GM21737 (cell line): ENCODE measurements around the gene PSMA7.

Experiments
- ATAC-seq: cut with Tn5 transposase; IDR thresholded peaks from one replicate; pipeline ENCODE4 v1.9.1; 2021; ENCODE audit warnings: mild to moderate bottlenecking, moderate library complexity; ENCODE audit not compliant: unreplicated experiment

PSMA7 gene

DNA sequence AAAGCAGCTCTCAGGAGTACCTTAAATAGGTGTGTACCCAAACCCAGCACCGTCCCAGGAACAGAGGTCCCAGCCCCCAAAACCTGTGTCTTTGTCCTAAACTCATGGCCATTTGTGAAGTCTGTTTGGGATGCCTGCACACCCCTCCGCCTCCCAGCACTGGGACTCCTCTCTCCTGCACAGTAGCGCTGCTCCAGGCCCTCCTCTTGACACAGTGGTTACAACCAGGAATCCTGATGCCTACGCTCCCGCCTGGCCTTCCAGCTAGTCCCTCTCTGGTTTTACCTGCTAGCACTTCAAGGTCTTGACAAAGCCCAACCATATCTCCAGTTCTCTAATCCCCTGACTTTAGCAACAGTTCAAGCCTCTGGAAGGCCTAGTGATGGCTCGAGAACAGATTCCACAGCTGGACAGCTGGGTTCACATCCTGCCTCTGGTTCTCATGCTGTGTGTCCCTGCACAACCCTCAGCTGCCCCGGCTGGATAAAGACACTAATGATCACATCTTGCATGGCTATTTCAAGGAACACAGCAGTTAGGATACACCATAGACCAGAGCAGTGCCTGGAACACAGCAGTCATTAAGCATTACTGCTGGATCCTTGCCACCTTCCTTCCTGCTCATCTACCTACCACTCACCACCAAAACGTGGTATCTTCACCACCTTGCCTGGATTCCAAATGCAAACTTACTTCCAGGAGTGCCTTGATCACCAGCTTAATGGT, 5.6 kb downstream of the PSMA7 start:
- no peak for ATAC-seq

DNA sequence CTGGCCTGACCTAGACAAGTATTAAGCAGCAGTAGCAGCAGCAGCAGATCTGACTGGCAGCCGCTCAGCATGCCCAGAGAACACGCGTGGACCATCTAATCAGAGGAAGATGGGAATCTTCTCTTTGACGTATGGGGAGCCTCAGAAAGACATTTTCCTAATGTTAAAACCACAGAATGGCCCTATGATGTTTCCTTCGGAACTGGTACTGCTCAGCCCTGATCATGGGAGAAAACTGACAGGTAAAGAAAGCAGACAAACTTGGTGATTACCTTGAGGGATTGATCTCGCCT, 6.2 kb downstream of the PSMA7 start:
- no peak for ATAC-seq

DNA sequence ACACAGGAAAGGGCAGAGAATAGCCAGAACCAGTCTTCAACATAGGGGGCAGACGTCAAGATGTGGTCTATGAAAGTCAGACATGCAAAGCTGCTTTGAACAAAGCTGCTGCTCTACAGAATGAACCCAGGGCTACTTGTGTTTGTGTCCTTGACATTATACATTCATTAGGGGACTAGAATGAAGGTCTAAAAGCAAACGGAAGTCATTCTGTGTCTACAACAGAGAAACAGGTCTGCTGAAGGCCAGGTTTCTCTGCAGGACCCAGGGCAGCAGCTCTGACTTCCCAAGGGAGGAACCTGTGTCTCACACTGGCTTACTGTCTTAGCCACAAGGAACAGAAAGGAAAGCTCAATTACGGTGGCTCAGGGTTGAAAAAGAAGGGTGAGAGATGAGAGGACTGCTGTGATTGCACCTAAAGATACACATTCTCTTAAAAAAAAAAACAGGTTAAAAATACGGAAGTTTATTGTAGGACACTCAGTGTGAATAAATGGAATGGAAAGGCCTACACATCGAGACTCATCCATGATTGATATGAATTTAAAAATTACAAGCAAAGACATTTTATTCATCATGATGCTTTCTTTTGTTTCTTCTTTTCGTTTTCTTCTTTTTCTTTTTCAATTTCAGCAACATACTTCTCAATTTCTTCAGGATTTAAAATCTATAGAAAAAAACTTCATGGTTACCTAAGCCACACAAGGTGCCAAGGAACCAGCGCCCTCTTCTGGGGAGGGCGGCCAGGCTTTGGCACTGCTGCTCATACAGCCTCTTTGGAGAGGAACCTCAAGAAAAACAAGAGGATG, 6.7 kb downstream of the PSMA7 start:
- no peak for ATAC-seq

DNA sequence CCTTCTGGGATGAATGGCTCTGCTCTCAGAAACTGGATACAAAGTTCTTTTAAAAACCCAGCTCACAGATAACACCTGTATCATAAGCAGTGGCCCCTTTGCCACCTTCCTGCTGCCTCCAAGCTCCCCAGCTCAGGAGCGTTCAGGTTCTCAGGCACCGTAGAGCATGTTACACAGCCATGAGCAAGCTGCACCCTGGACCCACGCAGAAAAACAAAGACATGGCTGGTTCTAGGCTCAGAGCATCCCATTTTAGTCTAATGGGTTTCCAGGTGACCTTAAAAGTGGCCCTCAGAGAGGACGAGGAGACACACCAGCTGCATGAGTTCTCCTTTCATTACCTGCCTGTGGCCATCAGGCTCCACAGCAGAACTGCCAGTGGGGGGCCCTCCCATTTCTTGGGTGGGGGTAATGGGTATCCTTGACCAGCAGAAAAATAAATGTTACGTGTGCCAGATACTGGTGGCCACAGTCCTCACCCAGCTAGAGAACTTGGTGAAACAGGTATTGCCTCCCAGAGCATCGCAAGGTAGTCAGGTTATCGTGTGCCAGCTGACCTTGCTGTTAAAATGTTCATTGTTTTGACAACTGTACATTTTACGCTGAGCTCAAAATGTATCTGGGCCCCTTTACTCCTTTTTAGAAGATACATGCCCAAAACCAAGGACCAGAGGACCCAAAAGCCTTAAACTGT, 7.5 kb downstream of the PSMA7 start:
- no peak for ATAC-seq

DNA sequence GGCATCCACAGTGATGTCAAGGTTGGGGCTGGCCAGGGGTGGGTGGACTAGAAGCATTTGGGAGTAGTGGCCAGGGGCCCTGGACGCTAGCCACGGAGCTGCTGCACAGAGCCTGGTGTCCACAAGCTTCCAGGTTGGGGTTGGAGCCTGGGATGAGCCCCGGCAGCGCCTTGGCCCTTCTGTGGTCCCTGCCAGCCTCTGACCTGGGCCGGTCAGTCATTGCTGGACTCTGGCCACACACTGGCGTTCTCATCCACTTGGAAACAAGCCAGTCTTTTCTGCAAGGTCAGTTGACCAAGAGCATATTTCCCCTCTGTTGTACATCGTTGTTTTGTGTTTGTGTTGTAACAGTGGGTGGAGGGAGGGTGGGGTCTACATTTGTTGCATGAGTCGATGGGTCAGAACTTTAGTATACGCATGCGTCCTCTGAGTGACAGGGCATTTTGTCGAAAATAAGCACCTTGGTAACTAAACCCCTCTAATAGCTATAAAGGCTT, 8.4 kb downstream of the PSMA7 start:
- ATAC-seq: no peak

DNA sequence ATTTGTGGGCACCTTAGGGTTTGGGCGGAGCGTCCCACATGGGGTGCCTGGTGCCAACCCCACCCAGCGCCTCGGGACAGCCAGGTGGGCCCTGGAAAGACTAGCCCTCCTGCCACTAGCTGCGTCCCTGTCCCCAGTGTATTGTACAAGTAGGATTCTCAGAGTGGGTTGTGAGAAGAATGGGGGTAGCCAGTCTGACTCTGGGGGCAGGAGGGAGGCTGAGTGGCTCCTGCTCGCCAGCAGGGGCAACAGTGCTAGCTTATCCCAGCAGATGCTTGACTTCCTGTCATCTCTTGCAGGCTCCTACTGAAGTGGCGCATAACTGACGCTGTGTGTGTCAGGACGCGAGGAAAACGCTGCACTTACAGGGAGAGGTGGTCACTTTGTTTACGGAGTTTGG, 9.3 kb downstream of the PSMA7 start:
- ATAC-seq: no peak

DNA sequence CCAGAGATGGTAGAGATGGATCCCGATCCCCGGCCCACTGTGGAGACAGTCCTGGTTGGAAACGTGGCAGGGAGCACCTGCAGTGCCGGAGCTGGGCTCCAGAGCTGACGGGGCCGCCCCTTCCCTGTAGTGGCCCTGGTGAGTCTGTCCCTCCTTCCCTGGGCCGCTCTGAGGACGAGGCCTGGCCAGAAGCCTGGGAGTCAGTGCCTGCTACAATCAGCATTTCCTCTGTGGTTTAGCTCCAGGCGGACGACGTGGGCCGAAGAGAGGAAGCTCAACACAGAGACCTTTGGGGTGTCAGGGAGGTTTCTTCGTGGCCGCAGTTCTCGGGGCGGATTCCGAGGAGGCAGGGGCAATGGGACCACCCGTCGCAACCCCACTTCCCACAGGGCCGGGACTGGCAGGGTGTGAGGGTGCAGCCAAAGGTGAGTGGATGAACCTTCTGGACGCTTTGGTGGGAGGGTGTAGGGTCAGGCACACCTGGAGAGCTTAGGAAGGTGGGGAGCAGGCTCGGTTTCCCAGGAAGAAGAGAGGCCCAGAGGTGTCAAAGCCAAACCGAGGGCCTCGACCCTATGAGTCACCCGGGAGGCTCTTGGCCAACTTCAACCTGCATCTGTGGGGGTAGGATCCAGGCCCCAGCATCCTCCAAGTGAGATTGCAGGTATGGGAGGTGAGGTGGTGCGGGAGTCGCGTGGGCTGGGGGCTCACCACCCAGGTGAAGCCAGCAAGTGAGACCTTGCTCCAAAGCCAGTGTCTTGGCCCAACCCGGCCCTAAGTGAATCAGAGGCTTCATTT, 9.9 kb downstream of the PSMA7 start:
- ATAC-seq: no peak

DNA sequence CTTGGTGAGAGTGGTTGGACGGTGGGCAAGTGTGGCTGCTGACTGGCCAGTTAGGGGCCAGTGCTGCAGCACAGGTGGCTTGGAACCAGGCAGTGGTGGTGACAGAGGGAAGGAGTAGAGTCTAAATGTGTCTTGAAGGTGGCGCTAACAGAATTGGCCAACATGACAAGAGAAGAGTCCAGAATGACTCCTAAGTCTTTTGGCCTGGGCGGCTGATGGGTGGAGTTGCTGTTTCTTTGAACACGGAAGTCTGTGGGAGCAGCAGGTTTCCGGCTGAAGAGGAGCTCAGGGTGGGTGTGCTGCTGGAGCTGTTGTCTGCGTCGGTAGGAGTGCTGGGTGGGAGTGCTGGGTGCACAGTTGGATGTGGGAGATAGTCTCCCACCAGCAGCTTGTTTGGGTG, 10.8 kb downstream of the PSMA7 start:
- no peak for ATAC-seq

DNA sequence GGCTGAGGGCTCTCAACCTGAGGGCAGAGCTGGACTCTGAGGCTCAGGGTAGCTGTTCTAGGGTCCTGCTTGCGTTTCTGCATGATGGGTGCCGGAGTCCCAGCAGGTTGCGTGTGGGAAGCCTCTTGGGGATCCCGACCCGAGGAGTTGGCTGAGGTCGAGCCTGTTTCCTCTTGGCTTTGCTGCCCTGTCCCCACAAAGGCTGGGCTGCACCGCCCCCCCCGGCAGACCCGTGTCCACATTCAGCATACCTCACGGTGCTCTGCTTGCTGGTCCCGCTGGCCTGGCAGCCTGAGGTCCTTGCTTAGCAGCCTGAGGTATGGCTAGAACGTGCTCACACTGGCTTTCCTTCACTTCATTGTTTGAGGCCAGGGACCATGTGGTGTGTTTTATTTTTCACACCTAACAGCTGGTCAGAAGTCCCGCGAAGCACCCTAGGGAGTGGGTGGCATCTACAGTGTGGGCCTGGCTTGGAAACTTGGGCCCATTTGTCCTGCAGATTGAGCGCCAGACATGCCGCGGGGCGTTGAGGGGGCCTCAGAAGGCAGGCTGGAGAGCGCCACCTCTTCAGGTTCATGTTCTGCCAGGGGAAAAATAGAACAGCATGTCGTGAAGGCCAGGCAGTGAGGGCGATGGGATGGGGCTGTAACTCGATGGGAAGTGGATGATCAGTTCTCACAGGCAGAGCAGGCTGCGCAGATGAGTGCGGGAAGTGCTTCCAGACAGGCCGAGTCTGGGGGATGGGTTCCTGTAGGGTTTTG, 11.5 kb downstream of the PSMA7 start:
- no peak for ATAC-seq

DNA sequence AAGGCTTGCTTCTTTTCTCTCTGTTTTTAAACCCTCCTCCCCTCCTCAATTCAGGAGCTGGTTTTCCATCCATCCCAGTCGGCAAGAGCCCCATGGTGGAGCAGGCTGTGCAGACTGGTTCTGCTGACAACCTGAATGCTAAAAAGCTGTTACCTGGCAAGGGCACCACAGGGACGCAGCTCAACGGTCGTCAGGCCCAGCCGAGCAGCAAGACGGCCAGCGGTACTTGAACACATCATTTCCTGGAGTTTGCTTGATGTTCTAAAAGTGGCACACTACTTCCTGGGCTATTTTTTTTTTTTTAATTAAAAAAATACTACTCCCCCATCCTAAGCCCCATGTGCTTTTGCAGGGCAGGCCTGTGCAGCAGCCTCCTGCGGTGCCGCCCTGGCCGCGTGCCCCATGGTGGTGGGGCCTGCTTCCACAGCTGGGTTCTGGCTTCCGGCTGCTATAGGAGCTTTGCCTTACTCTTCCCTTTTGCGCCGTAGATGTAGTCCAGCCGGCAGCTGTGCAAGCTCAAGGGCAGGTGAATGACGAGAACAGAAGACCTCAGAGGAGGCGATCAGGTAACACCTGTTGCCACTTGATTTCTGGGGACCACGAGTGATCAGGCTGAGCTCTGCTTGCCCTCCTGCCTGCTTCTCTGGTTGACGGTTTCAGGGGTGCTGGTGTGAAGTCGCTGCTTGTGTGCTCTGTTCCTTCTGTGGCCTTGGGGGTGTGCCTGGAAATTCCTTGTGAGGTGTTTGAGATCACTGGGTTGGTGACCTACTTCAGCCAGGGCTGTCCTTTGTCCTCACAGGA, 13.3 kb downstream of the PSMA7 start:
- ATAC-seq: no peak

DNA sequence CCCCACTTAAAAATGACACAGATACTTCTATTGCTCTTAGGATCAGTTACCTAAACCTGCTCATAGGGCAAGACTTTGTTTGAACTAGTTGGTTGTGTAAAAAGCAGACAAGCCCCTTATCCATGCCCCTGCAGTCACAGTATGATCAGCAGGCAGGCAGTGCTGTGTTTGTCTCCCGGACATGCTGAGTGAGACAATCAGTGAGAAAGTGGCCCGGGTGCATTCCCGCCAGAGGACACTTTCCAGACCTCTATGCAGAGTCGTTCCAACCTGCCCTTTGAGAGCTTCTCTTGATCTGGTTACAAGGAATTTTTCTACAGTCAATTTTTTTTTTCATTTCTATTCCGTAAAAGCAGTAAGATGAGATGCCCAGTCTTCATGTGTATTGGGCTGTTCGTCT, 14.7 kb downstream of the PSMA7 start:
- no peak for ATAC-seq

DNA sequence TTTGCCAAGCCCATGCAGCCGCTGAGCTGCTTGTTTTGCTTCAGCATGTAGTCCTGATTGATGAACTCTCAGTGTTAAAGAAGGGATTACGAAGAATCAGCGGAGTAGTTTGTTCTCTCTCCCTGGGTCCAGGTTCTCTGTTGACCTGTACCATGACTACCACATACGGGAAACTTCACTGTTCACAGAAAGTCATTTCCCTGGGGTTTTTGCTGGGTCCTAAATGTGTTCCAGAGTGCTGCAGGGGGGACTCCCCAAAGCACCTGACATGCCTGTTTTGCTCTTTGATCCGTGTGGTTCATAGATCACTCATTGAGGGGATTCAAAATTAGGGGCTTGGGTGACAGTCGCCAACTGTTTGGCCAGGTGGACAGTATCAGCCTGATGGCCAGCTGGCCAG, 15.4 kb downstream of the PSMA7 start:
- no peak for ATAC-seq

DNA sequence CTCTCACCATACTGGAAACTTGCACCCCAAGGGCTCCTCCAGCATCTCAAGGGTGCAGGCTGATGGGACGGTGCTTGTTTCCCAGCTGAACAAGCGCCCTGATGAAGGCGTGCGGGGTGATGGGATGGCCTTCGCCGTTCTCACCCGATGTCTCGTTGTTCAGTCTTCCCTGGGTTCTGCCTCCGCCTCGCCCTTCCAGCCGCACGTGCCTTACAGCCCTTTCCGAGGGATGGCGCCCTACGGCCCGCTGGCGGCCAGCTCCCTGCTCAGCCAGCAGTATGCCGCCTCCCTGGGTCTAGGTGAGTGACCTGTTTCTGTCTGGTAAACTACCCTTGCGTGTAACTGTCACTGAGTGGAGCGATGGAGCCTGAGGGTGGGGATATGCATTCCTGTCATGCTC, 17.1 kb downstream of the PSMA7 start:
- no peak for ATAC-seq

DNA sequence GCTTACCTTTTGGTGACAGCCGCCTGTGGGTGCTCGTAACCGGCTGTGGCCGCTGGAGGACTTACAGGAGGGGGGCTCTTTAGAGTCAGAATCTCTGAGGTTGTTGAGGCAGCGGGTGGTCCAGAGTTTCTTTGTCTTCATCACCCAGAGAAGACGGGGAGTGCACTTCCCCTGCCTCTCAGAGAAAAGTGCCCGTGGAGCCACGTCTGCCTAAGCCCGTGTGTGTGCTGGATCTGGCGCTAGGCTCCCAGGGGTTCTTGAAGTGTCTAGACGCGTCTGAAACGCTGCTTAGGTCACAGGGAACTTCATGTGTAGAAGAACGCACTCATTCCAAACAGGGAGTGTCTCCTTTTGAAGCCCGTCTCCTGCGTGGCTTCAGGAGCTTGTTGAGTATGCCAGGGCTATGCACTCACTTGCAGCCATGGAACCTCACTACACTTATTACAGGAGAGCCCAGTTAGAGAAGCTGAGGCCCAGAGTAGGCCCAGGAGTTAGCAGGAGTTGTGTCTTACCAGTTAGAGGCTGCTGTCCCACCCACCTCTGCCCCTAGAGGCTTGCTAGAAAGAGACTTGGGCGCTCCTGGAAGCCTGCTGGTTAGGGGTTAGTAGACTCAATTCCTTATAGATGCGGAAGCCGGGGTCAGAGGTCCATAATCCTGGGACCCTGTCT, 19.6 kb downstream of the PSMA7 start:
- no peak for ATAC-seq

DNA sequence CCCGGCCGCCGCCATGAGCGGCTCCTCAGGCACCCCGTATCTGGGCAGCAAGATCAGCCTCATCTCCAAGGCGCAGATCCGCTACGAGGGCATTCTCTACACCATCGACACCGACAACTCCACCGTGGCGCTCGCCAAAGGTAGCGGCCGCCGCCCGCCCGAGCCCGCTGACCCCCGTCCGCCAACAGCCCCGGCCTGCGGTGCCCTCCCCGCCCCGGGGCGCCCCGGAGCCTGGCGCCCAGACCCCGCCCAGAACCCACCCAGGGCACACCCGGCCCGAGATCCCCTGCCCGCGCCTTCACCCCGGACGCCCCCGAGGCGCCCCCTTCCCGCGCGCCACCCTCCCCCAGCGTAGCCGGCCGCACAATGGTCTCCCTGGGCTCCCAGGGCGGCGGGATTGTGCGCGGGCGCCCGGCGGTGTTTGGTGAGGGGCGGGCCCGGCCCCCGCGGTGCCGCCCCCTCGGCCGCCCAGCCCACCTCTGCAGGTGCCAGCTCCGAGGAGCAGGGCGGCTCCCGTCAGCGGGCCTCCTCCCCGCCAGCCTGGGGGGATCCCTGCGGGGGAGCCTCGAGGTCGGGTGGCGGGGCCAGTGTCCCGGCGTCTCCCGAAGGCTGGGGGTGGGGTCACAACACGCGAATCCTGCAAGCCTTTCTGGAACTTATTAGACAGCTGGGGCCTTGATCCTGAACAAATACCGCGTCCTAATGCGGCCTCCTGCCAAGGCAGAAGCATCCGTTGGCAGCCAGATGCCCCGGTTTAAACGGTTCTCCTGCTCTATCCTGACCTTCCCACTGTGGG, 20.3 kb downstream of the PSMA7 start:
- peak; percentile 10 for ATAC-seq

DNA sequence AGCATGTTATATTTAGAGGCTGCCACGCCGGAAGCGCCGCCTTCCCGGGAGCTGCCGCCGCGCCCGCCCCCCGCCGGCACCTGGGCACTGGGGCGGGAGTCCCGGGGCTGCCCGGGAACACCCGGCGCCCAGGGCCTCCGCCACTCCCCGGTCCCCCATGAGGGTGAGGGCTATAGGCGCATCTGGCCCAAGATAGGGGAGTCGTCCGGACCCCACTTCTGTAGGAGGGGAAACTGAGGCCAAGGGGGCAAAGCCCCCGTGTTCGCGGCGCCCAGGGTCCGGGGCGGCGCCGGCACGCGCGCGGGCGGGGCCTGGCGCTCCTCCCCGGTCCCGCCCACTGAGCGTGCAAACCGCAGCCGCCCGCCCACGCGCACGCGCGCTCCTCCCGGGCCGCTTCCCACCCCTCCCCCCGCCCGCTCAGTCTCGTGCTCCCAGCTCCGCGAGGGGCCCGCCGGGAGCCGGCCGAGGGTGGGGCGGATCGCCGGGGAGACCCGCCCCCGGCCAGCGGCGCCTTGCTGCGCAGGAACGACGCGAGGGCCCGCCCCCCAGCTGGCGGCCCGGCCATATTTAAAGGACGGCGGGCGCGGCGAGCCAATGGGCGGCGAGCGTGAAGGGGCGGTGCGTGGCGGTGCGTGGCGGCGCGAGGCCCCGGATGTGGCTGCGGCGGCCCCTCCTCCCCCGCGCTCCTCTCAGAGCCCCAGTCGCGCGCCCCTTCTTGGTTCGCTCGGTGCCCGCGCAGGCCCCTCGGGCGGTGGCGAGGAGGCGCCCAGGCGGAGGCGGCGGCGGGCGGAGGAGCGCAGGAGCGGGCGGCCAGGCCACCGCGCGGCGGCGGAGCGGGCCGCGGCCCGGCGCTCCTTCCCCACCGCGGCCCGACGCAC, 21.2 kb downstream of the PSMA7 start, which contains the start of gene LSM14B:
Gene LSM14B (plus strand): TSS at position 700 of the 878 bp plus-strand sequence. CDS start 192 bp downstream, outside the sequence.
- peak; percentile 75 for ATAC-seq
